ENCODE data around the gene ZNF441. TPM values are rescaled to one million over a fixed set of nuclear protein-coding genes. Genes with fewer than 3 reads are reported as not detected.

Gene ZNF441
- total and polyA plus RNA-seq, 2 of the 13 experiments (the other 11 are each of a cell fraction or from before 2014, with no cell fraction given) = 2.8 to 10.0 TPM

GRCh38 chr19:11814029-11814699 is 47.4 kb downstream of the ZNF441 start, which contains the start of gene ZNF440 (continued):
- peak; percentile 44; the same call in 1 of the 2 replicates for TF ChIP-seq ATF2 (CRISPR knock-in tag; IDR thresholded peaks at IDR 0.05)
- TF ChIP-seq ZNF772 (CRISPR knock-in tag; IDR thresholded peaks at IDR 0.05) = peak; percentile 77; the same call in 1 of the 2 replicates
- TF ChIP-seq ZNF274 (CRISPR knock-in tag; IDR thresholded peaks at IDR 0.05) = peak; percentile 77; the same call in 1 of the 2 replicates
- peak; percentile 84; the same call in 1 of the 2 replicates for TF ChIP-seq ZNF547 (CRISPR knock-in tag; IDR thresholded peaks at IDR 0.05)
- peak; percentile 91 for TF ChIP-seq ZNF281 (CRISPR knock-in tag; IDR thresholded peaks at IDR 0.05; ENCODE audit: borderline replicate concordance)
- TF ChIP-seq ZNF17 (CRISPR knock-in tag; IDR thresholded peaks at IDR 0.05) = no peak
- TF ChIP-seq E2F5 (CRISPR knock-in tag; conservative IDR thresholded peaks at IDR 0.05) = no peak
- TF ChIP-seq ZNF710 (CRISPR knock-in tag; IDR thresholded peaks at IDR 0.05; ENCODE audit: borderline replicate concordance) = 0 out of 2 replicates have a peak, but pooled peaks have one; percentile 66
- 0 out of 2 replicates have a peak, but pooled peaks have one; percentile 14 for TF ChIP-seq MNT (IDR thresholded peaks at IDR 0.05)
- TF ChIP-seq JDP2 (CRISPR knock-in tag; IDR thresholded peaks at IDR 0.05; ENCODE audit: borderline replicate concordance) = no peak
- peak; percentile 74 to 75; a peak in 3 of 4 replicates for TF ChIP-seq HMGXB4 (CRISPR knock-in tag; IDR thresholded peaks at IDR 0.05; ENCODE audit: borderline replicate concordance in 1 of 2, low read depth in 1 of 2)
- peak; percentile 76 for TF ChIP-seq SP2 (CRISPR knock-in tag; IDR thresholded peaks at IDR 0.05)
- 0 out of 2 replicates have a peak, but pooled peaks have one; percentile 34 for TF ChIP-seq THRA (CRISPR knock-in tag; IDR thresholded peaks at IDR 0.05; ENCODE audit: borderline replicate concordance)
- 0 out of 2 replicates have a peak, but pooled peaks have one; percentile 61 for TF ChIP-seq DNMT3B (CRISPR knock-in tag; conservative IDR thresholded peaks at IDR 0.05)

All from HepG2 (cell line).